ENCODE data around the gene LTBP1. TPM values are rescaled to one million over a fixed set of nuclear protein-coding genes. Genes with fewer than 3 reads are reported as not detected.

The LTBP1 gene
- total and polyA plus RNA-seq, 2 donors (not counting 1 experiment from before 2014, with no cell fraction given): 0.69 TPM; not detected in 1

DNA sequence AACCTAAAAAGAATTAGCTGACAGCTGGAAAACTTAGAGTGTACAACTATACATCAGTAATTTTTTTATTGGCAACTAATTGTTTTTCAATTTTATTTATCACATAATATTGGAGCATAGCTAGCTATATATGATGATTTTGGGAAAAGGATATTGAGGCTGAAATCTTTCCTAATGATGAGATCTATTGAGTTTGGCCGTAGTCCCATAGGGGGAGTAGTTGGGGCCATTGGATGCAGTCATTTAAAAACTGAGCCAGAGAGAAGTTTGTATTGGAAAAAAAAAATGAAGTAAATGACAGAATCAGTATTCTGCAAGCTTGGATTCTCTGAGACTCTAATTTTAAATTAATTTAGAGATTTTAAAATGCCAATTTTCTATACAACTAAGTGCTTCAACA lies 179.8 kb downstream of the LTBP1 start:
- WGBS (ENCODE audit: insufficient coverage): 89% methylated on average over 1 of the region's 1 CpG
- Histone ChIP-seq H3K79me2 (ENCODE audit: control insufficient read depth, insufficient read depth, low read length) (no peaks in the 10 kb centered on the region), H3K9ac (ENCODE audit: low read length) (no peak overlapping the region), H2AFZ (ENCODE audit: insufficient read depth, low read depth, low read length, poor library complexity, severe bottlenecking) (no peak overlapping the region), H3K4me1 (ENCODE audit: control insufficient read depth in 2 of 2, insufficient read depth in 2 of 2, low read length in 2 of 2) (no peaks in the 10 kb centered on the region), H3K27ac (ENCODE audit: low read length in 2 of 2) (no peak overlapping the region), H3K36me3 (replicated peaks in 1 of 2; ENCODE audit: control extremely low read depth in 1 of 2, control insufficient read depth in 1 of 2, extremely low read depth in 1 of 2, insufficient read depth in 2 of 2, low read length in 1 of 2) (no peaks in the 10 kb centered on the region), H4K20me1 (ENCODE audit: control insufficient read depth, insufficient read depth, low read length, poor library complexity, severe bottlenecking) (no peaks in the 10 kb centered on the region), H3K4me2 (replicated peaks; ENCODE audit: low read depth, low read length, poor library complexity, severe bottlenecking) (no peak overlapping the region), H3K27me3 (replicated peaks in 1 of 4; ENCODE audit: control extremely low read depth in 1 of 4, control insufficient read depth in 3 of 4, insufficient read depth in 4 of 4, low read length in 3 of 4) (no peaks in the 10 kb centered on the region), H3K4me3 (ENCODE audit: control extremely low read depth in 1 of 5, extremely low read depth in 1 of 5, insufficient read depth in 1 of 5, low read depth in 2 of 5, low read length in 4 of 5) (no peak overlapping the region), H3K9me3 (ENCODE audit: control extremely low read depth in 1 of 3, control insufficient read depth in 2 of 3, insufficient read depth in 1 of 3, low read length in 2 of 3) (no peaks in the 10 kb centered on the region)
- intact Hi-C loops (cut with micrococcal nuclease): no loop called here
- POLR2A ChIA-PET: no interaction called here
- no peak for TF ChIP-seq EZH2 (IDR thresholded peaks at IDR 0.05; ENCODE audit: borderline replicate concordance, insufficient read depth, low read depth, low read length, poor library complexity, severe bottlenecking)
- TF ChIP-seq, protein P1, sequence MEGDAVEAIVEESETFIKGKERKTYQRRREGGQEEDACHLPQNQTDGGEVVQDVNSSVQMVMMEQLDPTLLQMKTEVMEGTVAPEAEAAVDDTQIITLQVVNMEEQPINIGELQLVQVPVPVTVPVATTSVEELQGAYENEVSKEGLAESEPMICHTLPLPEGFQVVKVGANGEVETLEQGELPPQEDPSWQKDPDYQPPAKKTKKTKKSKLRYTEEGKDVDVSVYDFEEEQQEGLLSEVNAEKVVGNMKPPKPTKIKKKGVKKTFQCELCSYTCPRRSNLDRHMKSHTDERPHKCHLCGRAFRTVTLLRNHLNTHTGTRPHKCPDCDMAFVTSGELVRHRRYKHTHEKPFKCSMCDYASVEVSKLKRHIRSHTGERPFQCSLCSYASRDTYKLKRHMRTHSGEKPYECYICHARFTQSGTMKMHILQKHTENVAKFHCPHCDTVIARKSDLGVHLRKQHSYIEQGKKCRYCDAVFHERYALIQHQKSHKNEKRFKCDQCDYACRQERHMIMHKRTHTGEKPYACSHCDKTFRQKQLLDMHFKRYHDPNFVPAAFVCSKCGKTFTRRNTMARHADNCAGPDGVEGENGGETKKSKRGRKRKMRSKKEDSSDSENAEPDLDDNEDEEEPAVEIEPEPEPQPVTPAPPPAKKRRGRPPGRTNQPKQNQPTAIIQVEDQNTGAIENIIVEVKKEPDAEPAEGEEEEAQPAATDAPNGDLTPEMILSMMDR (IDR thresholded peaks at IDR 0.05): no peak
- CTCF ChIA-PET: no interaction called here
- ATAC-seq (ENCODE audit: low read depth) (no peak), DNase-seq (no peak)
- no peaks in the 10 kb centered on the region for H3K4me1 Mint-ChIP-seq
- peaks cover 3% of the 10 kb centered on the region for H3K27me3 Mint-ChIP-seq
- H3K4me3 Mint-ChIP-seq: no peak overlapping the region
- H3K9me3 Mint-ChIP-seq (ENCODE audit: insufficient read depth): no peaks in the 10 kb centered on the region
- no peak overlapping the region for H3K27ac Mint-ChIP-seq

- no peaks in the 10 kb centered on the region for H4K20me1 ChIP-seq (ENCODE audit: control insufficient read depth, insufficient read depth, low read length, poor library complexity, severe bottlenecking)
- no CpG with 5 or more reads among the region's 3 CpGs for WGBS (ENCODE audit: insufficient coverage)
Measured at GRCh38 chr2:33126958-33127357, 180.2 kb downstream of the LTBP1 start.

More at GRCh38 chr2:33126958-33127357, 180.2 kb downstream of the LTBP1 start:
- Histone ChIP-seq H3K36me3 (replicated peaks in 1 of 2; ENCODE audit: control extremely low read depth in 1 of 2, control insufficient read depth in 1 of 2, extremely low read depth in 1 of 2, insufficient read depth in 2 of 2, low read length in 1 of 2) (no peaks in the 10 kb centered on the region), H3K27ac (ENCODE audit: low read length in 2 of 2) (no peak overlapping the region), H3K4me2 (replicated peaks; ENCODE audit: low read depth, low read length, poor library complexity, severe bottlenecking) (no peak overlapping the region), H3K9me3 (ENCODE audit: control extremely low read depth in 1 of 3, control insufficient read depth in 2 of 3, insufficient read depth in 1 of 3, low read length in 2 of 3) (no peaks in the 10 kb centered on the region), H3K27me3 (replicated peaks in 1 of 4; ENCODE audit: control extremely low read depth in 1 of 4, control insufficient read depth in 3 of 4, insufficient read depth in 4 of 4, low read length in 3 of 4) (no peaks in the 10 kb centered on the region), H2AFZ (ENCODE audit: insufficient read depth, low read depth, low read length, poor library complexity, severe bottlenecking) (no peak overlapping the region), H3K79me2 (ENCODE audit: control insufficient read depth, insufficient read depth, low read length) (no peaks in the 10 kb centered on the region), H3K9ac (ENCODE audit: low read length) (no peak overlapping the region), H3K4me1 (ENCODE audit: control insufficient read depth in 2 of 2, insufficient read depth in 2 of 2, low read length in 2 of 2) (no peaks in the 10 kb centered on the region), H3K4me3 (ENCODE audit: control extremely low read depth in 1 of 5, extremely low read depth in 1 of 5, insufficient read depth in 1 of 5, low read depth in 2 of 5, low read length in 4 of 5) (no peak overlapping the region)
- H3K27ac Mint-ChIP-seq: no peak overlapping the region
- TF ChIP-seq, protein P1 (IDR thresholded peaks at IDR 0.05): no peak
- TF ChIP-seq EZH2 (IDR thresholded peaks at IDR 0.05; ENCODE audit: borderline replicate concordance, insufficient read depth, low read depth, low read length, poor library complexity, severe bottlenecking): no peak
- no peak for ATAC-seq (ENCODE audit: low read depth)
- peaks cover 3% of the 10 kb centered on the region for H3K27me3 Mint-ChIP-seq
- ChIA-PET CTCF (no interaction called here), POLR2A (no interaction called here)
- intact Hi-C loops (cut with micrococcal nuclease): no loop called here
- no peak for DNase-seq
- H3K9me3 Mint-ChIP-seq (ENCODE audit: insufficient read depth): no peaks in the 10 kb centered on the region
- H3K4me3 Mint-ChIP-seq: no peak overlapping the region
- no peaks in the 10 kb centered on the region for H3K4me1 Mint-ChIP-seq
